Measurements from ENCODE around the gene MXD4.

The MXD4 gene

GRCh38 chr4:2261853-2262144 lies at the start of gene MXD4:
TSS of gene MXD4 (minus strand) at chr4:2262109. CDS start at chr4:2261980, 129 bp downstream.
- no peak for DNase-seq (ENCODE audit: low read depth in 2 of 2)

- no peak for DNase-seq (ENCODE audit: low read depth in 2 of 2)
Observed at GRCh38 chr4:2306773-2307410, 45.0 kb upstream of the MXD4 start.

GRCh38 chr4:2305766-2306501 lies 44.0 kb upstream of the MXD4 start:
- no peak for DNase-seq (ENCODE audit: low read depth in 2 of 2)

- DNase-seq (ENCODE audit: low read depth in 2 of 2), result no peak
Observed at GRCh38 chr4:2304877-2305561, 43.1 kb upstream of the MXD4 start.

- DNase-seq (ENCODE audit: low read depth in 2 of 2), result no peak
Observed at GRCh38 chr4:2304321-2304876, 42.5 kb upstream of the MXD4 start.

- DNase-seq (ENCODE audit: low read depth in 2 of 2), result no peak
Observed at GRCh38 chr4:2303686-2304320, 41.9 kb upstream of the MXD4 start.

- no peak for DNase-seq (ENCODE audit: low read depth in 2 of 2)
Observed at GRCh38 chr4:2303121-2303685, 41.3 kb upstream of the MXD4 start.

GRCh38 chr4:2302387-2303119 lies 40.6 kb upstream of the MXD4 start:
- no peak for DNase-seq (ENCODE audit: low read depth in 2 of 2)

GRCh38 chr4:2301806-2302205 lies 39.9 kb upstream of the MXD4 start:
- no peak for DNase-seq (ENCODE audit: low read depth in 2 of 2)

- no peak for DNase-seq (ENCODE audit: low read depth in 2 of 2)
Observed at GRCh38 chr4:2301225-2301642, 39.3 kb upstream of the MXD4 start.

GRCh38 chr4:2300431-2301224 lies 38.7 kb upstream of the MXD4 start:
- DNase-seq (ENCODE audit: low read depth in 2 of 2), result no peak

GRCh38 chr4:2299794-2300193 lies 37.9 kb upstream of the MXD4 start:
- no peak for DNase-seq (ENCODE audit: low read depth in 2 of 2)

GRCh38 chr4:2298532-2298991 lies 36.7 kb upstream of the MXD4 start:
- DNase-seq (ENCODE audit: low read depth in 2 of 2), result no peak

- no peak for DNase-seq (ENCODE audit: low read depth in 2 of 2)
Observed at GRCh38 chr4:2297606-2298531, 36.0 kb upstream of the MXD4 start.

- DNase-seq (ENCODE audit: low read depth in 2 of 2), result no peak
Observed at GRCh38 chr4:2296631-2297601, 35.0 kb upstream of the MXD4 start.

GRCh38 chr4:2295900-2296442 lies 34.1 kb upstream of the MXD4 start:
- no peak for DNase-seq (ENCODE audit: low read depth in 2 of 2)

GRCh38 chr4:2295500-2295899 lies 33.6 kb upstream of the MXD4 start:
- DNase-seq (ENCODE audit: low read depth in 2 of 2), result no peak

- no peak for DNase-seq (ENCODE audit: low read depth in 2 of 2)
Observed at GRCh38 chr4:2292646-2293108, 30.8 kb upstream of the MXD4 start.
